K562 (cell line): ENCODE results near the gene SORCS2. TPM values are rescaled to one million over a fixed set of nuclear protein-coding genes. Genes with fewer than 3 reads are reported as not detected.

ENCODE experiments used
- ATAC-seq: fragments of 200-7000 bp; cut with Tn5 transposase; 3 replicates; pipeline ENCODE4 v1.9.1; 2020; ENCODE audit warnings: moderate library complexity
- BruUV-seq: library from RNA; stranded (reverse); fragments of 400-500 nt; replicated peaks from 2 replicates; lab custom pipeline; 2021; lab: Mats Ljungman, UMichigan
- CTCF ChIA-PET: fragments of 300-600 bp; formaldehyde crosslinking; extraction: SDS; loops from one replicate; lab custom pipeline; 2021; ENCODE audit warnings: low intra/inter-chr PET ratio; lab: Yijun Ruan, JAX
- POLR2A ChIA-PET: fragments of 300-600, 350-650 bp; sonication (Branson Sonifier 250); formaldehyde crosslinking; extraction: SDS; loops from one replicate; lab custom pipeline; 2021; ENCODE audit warnings: antibody characterized with exemption, inconsistent platforms; lab: Yijun Ruan, JAX
- DNase-seq, 4 experiments: peaks; one replicate each; pipeline versions ENCODE4 v3.0.0 to v3.0.0-alpha.2; 2011 to 2018; ENCODE audit warnings: low spot score in 3 of 4, mixed read lengths in 3 of 4; ENCODE audit errors: extremely low read depth in 1 of 4
- FAIRE-seq: peaks from 2 replicates; lab custom pipeline; 2011; peaks lifted over from hg19 to GRCh38; lab: Jason Lieb, UNC
- H2AFZ ChIP-seq: 2 replicates; pipeline ENCODE4 v1.6.0; 2011; ENCODE audit warnings: low read depth, low read length, control low read depth, inconsistent platforms
- H3K27ac ChIP-seq: fragments of 200-600 bp; 3 replicates; pipeline ENCODE4 v1.8.0; 2011; ENCODE audit warnings: low read depth, mild to moderate bottlenecking, control low read depth, inconsistent platforms, low read length, moderate library complexity, mixed read lengths; ENCODE audit errors: extremely low read depth
- H3K27me3 ChIP-seq, 2 experiments: fragments of 300-600 bp in 1 of 2; 2 replicates in 1 of 2; 3 replicates in 1 of 2; pipeline versions ENCODE4 v1.6.0 to v1.8.0; 2011; ENCODE audit warnings: inconsistent platforms in 2 of 2, low read length in 2 of 2, mild to moderate bottlenecking in 1 of 2, mixed read lengths in 1 of 2, moderate library complexity in 1 of 2; ENCODE audit not compliant: control insufficient read depth in 2 of 2, insufficient read depth in 2 of 2
- H3K36me3 ChIP-seq: fragments of 300-600 bp; 3 replicates; pipeline ENCODE4 v1.8.0; 2011; ENCODE audit warnings: mild to moderate bottlenecking, low read length, inconsistent platforms; ENCODE audit not compliant: control insufficient read depth, insufficient read depth
- H3K4me1 ChIP-seq, 2 experiments: fragments of 200-600 bp in 1 of 2; replicated peaks in 1 of 2; 2 replicates in 1 of 2; 3 replicates in 1 of 2; pipeline versions ENCODE4 v1.5.1 to v1.8.0; 2011; ENCODE audit warnings: inconsistent platforms in 2 of 2, low read length in 2 of 2, mild to moderate bottlenecking in 1 of 2, mixed read lengths in 1 of 2, moderate library complexity in 1 of 2; ENCODE audit not compliant: control insufficient read depth in 2 of 2, insufficient read depth in 2 of 2
- H3K4me2 ChIP-seq: 2 replicates; pipeline ENCODE4 v1.6.1; 2011; ENCODE audit warnings: low read length, control low read depth, inconsistent platforms, mixed read lengths; ENCODE audit not compliant: insufficient read depth
- H3K4me3 ChIP-seq: fragments of 200-600 bp; sonication (generic), shearing (Covaris generic); 2 replicates; pipeline ENCODE4 v1.5.1; 2016; ENCODE audit warnings: control low read depth, inconsistent platforms
- H3K79me2 ChIP-seq: fragments of 200-600 bp; 3 replicates; pipeline ENCODE4 v1.8.0; 2011; ENCODE audit warnings: low read length, inconsistent platforms; ENCODE audit not compliant: control insufficient read depth, insufficient read depth
- H3K9ac ChIP-seq, 2 experiments: 2 replicates each; pipeline versions ENCODE4 v1.6.0 to v1.6.1; 2011; ENCODE audit warnings: low read depth in 2 of 2, low read length in 2 of 2, control low read depth in 1 of 2, inconsistent platforms in 1 of 2, mild to moderate bottlenecking in 1 of 2, mixed read lengths in 1 of 2; ENCODE audit not compliant: insufficient read depth in 1 of 2
- H3K9me1 ChIP-seq: one replicate; pipeline ENCODE4 v1.6.0; 2011; ENCODE audit warnings: inconsistent platforms, mild to moderate bottlenecking, low read length, moderate library complexity; ENCODE audit not compliant: control insufficient read depth, insufficient read depth
- H3K9me3 ChIP-seq: replicated peaks from 2 replicates; pipeline ENCODE4 v1.5.1; 2011; ENCODE audit warnings: low read depth, low read length, inconsistent platforms; ENCODE audit not compliant: control insufficient read depth, insufficient read depth
- H4K20me1 ChIP-seq: replicated peaks from 2 replicates; pipeline ENCODE4 v1.6.1; 2011; ENCODE audit warnings: low read length, inconsistent platforms, mixed read lengths; ENCODE audit not compliant: control insufficient read depth, insufficient read depth
- ARID3B ChIP-seq: fragments of 250-450 bp; sonication (Bioruptor Pico); IDR thresholded peaks from 2 replicates; pipeline ENCODE4 v1.4.0; 2020; ENCODE audit warnings: borderline replicate concordance
- CGGBP1 ChIP-seq: fragments of 250-450 bp; sonication (Bioruptor Pico); IDR thresholded peaks from 2 replicates; pipeline ENCODE4 v1.9.0; 2021; ENCODE audit warnings: mild to moderate bottlenecking
- EHMT2 ChIP-seq: fragments of 450-650 bp; IDR thresholded peaks from 2 replicates; pipeline ENCODE4 v1.6.1; 2018; ENCODE audit warnings: antibody characterized with exemption
- FOXP4 ChIP-seq: sonication (generic); formaldehyde crosslinking; IDR thresholded peaks from 2 replicates; pipeline ENCODE4 v1.8.0; 2022; ENCODE audit warnings: mild to moderate bottlenecking, missing genetic modification reagents, borderline replicate concordance
- GABPB1 ChIP-seq: sonication (generic); formaldehyde crosslinking; IDR thresholded peaks from 2 replicates; pipeline ENCODE4 v1.8.0; 2022; ENCODE audit warnings: mild to moderate bottlenecking, missing genetic modification reagents
- NEUROD1 ChIP-seq: fragments of 150-350 bp; IDR thresholded peaks from 2 replicates; pipeline ENCODE4 v1.6.1; 2014; ENCODE audit warnings: borderline replicate concordance, low read length, low read depth; ENCODE audit not compliant: partially characterized antibody
- PCBP2 ChIP-seq: fragments of 200-400 bp; formaldehyde crosslinking; IDR thresholded peaks from 2 replicates; pipeline ENCODE4 v1.6.1; 2018; ENCODE audit warnings: low read length, low read depth, mild to moderate bottlenecking, moderate library complexity; ENCODE audit not compliant: poor library complexity, severe bottlenecking
- PRMT5 ChIP-seq: sonication (generic); formaldehyde crosslinking; IDR thresholded peaks from 2 replicates; pipeline ENCODE4 v1.5.0; 2020; ENCODE audit warnings: missing genetic modification reagents
- SMARCA5 ChIP-seq: fragments of 450-650 bp; IDR thresholded peaks from 2 replicates; pipeline ENCODE4 v1.6.1; 2016
- STAG1 ChIP-seq: sonication (generic); formaldehyde crosslinking; IDR thresholded peaks from 2 replicates; pipeline ENCODE4 v1.5.0; 2020; ENCODE audit warnings: missing genetic modification reagents, borderline replicate concordance
- TCFL5 ChIP-seq: fragments of 250-450 bp; sonication (Bioruptor Pico); conservative IDR thresholded peaks from 2 replicates; pipeline ENCODE4 v1.6.1; 2021; ENCODE audit warnings: mild to moderate bottlenecking, moderate library complexity, matching md5 sums
- U2AF1 ChIP-seq: fragments of 200-400 bp; formaldehyde crosslinking; optimal IDR thresholded peaks from 2 replicates; pipeline ENCODE3; 2017; ENCODE audit warnings: mild to moderate bottlenecking, low read depth, low read length, moderate library complexity
- ZBTB9 ChIP-seq: fragments of 450-650 bp; formaldehyde crosslinking; IDR thresholded peaks from 2 replicates; pipeline ENCODE4 v1.4.0; 2020; ENCODE audit warnings: mild to moderate bottlenecking, moderate library complexity
- ZNF511 ChIP-seq: sonication (generic); formaldehyde crosslinking; IDR thresholded peaks from 2 replicates; pipeline ENCODE4 v1.8.0; 2022; ENCODE audit warnings: mild to moderate bottlenecking, missing genetic modification reagents
- ZNF785 ChIP-seq: fragments of 250-450 bp; sonication (Bioruptor Pico); IDR thresholded peaks from 2 replicates; pipeline ENCODE4 v1.4.0; 2020; ENCODE audit warnings: mild to moderate bottlenecking
- WGBS: fragments of 100-300 bp; shearing (Covaris generic); methylation state at CpG from one replicate; pipeline ENCODE4 v1.1.6; 2016; ENCODE audit warnings: low coverage, mixed read lengths; ENCODE audit not compliant: insufficient coverage; ENCODE audit errors: missing lambda C conversion rate; 5-methylcytosine and 5-hydroxymethylcytosine counted together
- in situ Hi-C: fragments of 300-500 bp; cut with MboI; formaldehyde crosslinking; loops from 4 replicates; pipeline ENCODE4 v1.15.0; 2018; ENCODE audit warnings: inconsistent platforms, mixed read lengths
- intact Hi-C: fragments of 100-400 bp; cut with micrococcal nuclease; formaldehyde crosslinking; loops from 2 replicates; pipeline ENCODE4 v1.14.2; 2022
- polyA plus RNA-seq, 8 experiments: library from polyadenylated mRNA; depleted of rRNA in 4 of 8; stranded (reverse) in 5 of 8; unstranded in 3 of 8; fragments of >200 nt; fragmentation: Nextera tagmentation in 2 of 8; fragmentation: Illumina TruSeq in 1 of 8; extraction: Ambion mirVana in 2 of 8; extraction: Trizol in 1 of 8; gene quantifications; 2 replicates each; pipeline versions ENCODE4 v1.2.1 to v1.2.3, GENCODE V29; 2011 to 2014; ENCODE audit warnings: inconsistent platforms in 1 of 8, missing spikeins in 1 of 8
- total RNA-seq, 7 experiments: library from RNA; depleted of rRNA in 6 of 7; stranded (reverse); fragments of >200 nt in 6 of 7; fragmentation: Illumina TruSeq in 2 of 7; extraction: Trizol in 2 of 7; gene quantifications; 2 replicates each; pipeline versions ENCODE4 v1.2.1 to v1.2.3, GENCODE V29; 2011 to 2021; ENCODE audit warnings: low replicate concordance in 1 of 7

SORCS2 gene
- total and polyA plus RNA-seq, 9 of the 15 experiments (the other 6 are each of a cell fraction or from before 2014, with no cell fraction given) = not detected

GRCh38 chr4:7651461-7651921 is 459.2 kb downstream of the SORCS2 start (continued):
- no peak for TF ChIP-seq FOXP4 (CRISPR knock-in tag)
- TF ChIP-seq TCFL5 = no peak
- no peak for TF ChIP-seq PCBP2
- TF ChIP-seq ZBTB9 = no peak

- ChIA-PET CTCF (no interaction called here), POLR2A (no interaction called here)
- no peaks in the 10 kb centered on the region for H3K9me3 ChIP-seq
- no peak overlapping the region for H3K4me3 ChIP-seq
- H3K79me2 ChIP-seq = no peaks in the 10 kb centered on the region
- H3K9ac ChIP-seq = no peak overlapping the region
- in situ Hi-C loops = no loop called here
- intact Hi-C loops = no loop called here
- ATAC-seq = no peak
- no TSS peak for BruUV-seq
- no peaks in the 10 kb centered on the region for H3K36me3 ChIP-seq
- H2AFZ ChIP-seq = no peak overlapping the region
- 0 out of 2 replicates have a peak, but pooled peaks cover 5% of the 10 kb centered on the region for H4K20me1 ChIP-seq
- no peak for FAIRE-seq
- no peak for DNase-seq
- H3K9me1 ChIP-seq = no peaks in the 10 kb centered on the region
- H3K4me1 ChIP-seq = peaks cover 3 to 8% of the 10 kb centered on the region in 2 experiments; a peak in 2 of 5 replicates
- H3K27ac ChIP-seq = no peak overlapping the region
- no peak overlapping the region for H3K4me2 ChIP-seq
- peaks cover 3 to 41% of the 10 kb centered on the region in 2 experiments; a peak in 3 of 5 replicates for H3K27me3 ChIP-seq
- WGBS = 6% methylated on average over 8 of the region's 8 CpGs
- no peak for TF ChIP-seq NEUROD1
- no peak for TF ChIP-seq U2AF1
- no peak for TF ChIP-seq ZNF511 (CRISPR knock-in tag)
- no peak for TF ChIP-seq EHMT2
- no peak for TF ChIP-seq PRMT5
- TF ChIP-seq GABPB1 (CRISPR knock-in tag) = no peak
- no peak for TF ChIP-seq ARID3B (CRISPR knock-in tag)
- no peak for TF ChIP-seq STAG1
- TF ChIP-seq CGGBP1 = no peak
- TF ChIP-seq SMARCA5 = no peak
- TF ChIP-seq ZNF785 = no peak
Observed at GRCh38 chr4:7652006-7652405, 459.7 kb downstream of the SORCS2 start.
